AG09309 (cell line): ENCODE measurements around the gene TSN.
"Not testable (repeated sequence)": the region's sequence is repeated elsewhere in the genome, so short reads cannot be mapped to it uniquely, and the experiment has no call there.

Experiments
- DNase-seq: peaks from one replicate; pipeline ENCODE4 v3.0.0-alpha.2; 2010; ENCODE audit warnings: low read depth
- H3K4me3 ChIP-seq: 2 replicates; pipeline ENCODE4 v1.5.1; 2011; ENCODE audit warnings: mild to moderate bottlenecking, low read depth, low read length, moderate library complexity; ENCODE audit not compliant: control insufficient read depth
- TF ChIP-seq, protein P1 (sequence below): IDR thresholded peaks from 2 replicates; pipeline ENCODE4 v1.5.1; 2011; ENCODE audit warnings: mild to moderate bottlenecking, low read depth, low read length, inconsistent platforms; ENCODE audit not compliant: insufficient read depth, control insufficient read depth; ENCODE audit errors: missing control alignments

TSN gene

DNA sequence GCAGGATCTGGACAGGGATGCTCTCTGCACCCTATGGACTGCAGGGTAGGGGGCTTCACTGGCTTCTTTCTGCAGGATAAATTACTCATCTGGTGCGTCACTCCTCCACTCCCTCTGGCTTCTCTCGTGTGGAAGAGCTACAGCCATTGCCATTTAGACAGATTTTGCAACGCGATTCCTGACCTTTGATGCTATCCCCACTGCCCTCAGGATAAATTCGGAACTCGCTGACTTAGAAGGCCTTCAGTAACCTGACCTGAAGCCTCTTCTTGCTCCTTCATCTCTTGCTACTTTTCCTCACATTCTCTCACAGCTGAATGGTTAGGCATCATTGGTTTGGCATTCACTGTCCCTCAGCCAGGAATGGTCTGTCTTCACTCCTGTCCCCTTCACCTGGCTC, 24.1 kb upstream of the TSN start:
- no peak overlapping the region for H3K4me3 ChIP-seq
- no peak for DNase-seq
- TF ChIP-seq, protein P1, sequence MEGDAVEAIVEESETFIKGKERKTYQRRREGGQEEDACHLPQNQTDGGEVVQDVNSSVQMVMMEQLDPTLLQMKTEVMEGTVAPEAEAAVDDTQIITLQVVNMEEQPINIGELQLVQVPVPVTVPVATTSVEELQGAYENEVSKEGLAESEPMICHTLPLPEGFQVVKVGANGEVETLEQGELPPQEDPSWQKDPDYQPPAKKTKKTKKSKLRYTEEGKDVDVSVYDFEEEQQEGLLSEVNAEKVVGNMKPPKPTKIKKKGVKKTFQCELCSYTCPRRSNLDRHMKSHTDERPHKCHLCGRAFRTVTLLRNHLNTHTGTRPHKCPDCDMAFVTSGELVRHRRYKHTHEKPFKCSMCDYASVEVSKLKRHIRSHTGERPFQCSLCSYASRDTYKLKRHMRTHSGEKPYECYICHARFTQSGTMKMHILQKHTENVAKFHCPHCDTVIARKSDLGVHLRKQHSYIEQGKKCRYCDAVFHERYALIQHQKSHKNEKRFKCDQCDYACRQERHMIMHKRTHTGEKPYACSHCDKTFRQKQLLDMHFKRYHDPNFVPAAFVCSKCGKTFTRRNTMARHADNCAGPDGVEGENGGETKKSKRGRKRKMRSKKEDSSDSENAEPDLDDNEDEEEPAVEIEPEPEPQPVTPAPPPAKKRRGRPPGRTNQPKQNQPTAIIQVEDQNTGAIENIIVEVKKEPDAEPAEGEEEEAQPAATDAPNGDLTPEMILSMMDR: no peak

GRCh38 chr2:121734544-121734943, 20.9 kb upstream of the TSN start:
- H3K4me3 ChIP-seq, DNase-seq: not testable (repeated sequence)

DNA sequence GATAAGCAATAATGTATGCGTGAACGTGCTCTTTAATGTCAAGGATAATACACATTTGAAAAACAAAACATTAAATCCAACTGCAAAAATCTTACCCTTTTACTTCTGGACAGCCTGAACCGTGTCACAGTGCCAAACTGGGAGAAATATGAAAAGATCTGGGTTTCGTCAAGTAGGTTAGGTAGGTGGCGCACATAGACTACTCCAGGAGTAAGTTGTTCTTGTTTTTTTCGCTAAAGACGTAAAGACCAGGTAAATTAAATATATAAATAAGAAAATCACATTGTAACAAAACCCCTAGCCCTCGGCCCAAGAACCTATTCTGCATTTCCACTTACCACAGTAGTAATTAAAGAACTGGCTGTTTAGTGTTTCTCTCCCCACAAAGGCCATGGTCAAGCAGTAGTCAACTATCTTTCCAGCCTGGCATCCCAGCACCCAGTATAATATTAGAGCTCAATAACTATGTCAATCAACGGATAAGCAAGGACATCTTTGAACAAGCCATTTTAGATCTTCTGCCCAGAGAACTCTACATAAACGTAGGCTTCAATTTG, 19.9 kb upstream of the TSN start:
- no peak for DNase-seq
- TF ChIP-seq, protein P1: no peak

DNA sequence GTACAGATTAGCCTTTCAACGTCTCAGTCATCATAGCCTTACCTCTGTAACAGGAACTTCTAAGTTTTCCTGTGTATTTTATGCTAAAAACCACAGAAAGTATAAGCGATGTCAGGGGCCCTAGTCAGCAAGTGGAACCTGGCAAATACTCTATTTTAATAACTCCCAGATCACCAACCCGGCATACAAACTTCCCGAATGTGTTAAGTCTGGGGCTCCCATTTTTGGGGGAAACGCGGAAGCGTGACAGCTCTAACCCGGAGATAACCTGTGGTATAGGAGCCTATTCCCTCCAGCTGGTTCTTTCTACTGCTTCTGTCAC, 19.4 kb upstream of the TSN start:
- TF ChIP-seq, protein P1: no peak
- no peak for DNase-seq
- H3K4me3 ChIP-seq: peak overlapping the region; percentile 61

More for the DNA sequence above, 19.9 kb upstream of the TSN start:
- H3K4me3 ChIP-seq: peak overlapping the region; percentile 61

- TF ChIP-seq, protein P1: no peak
- peak; percentile 83 for DNase-seq
- H3K4me3 ChIP-seq: peak within 1 kb of the TSS; percentile 61
These were observed 18.8 kb upstream of the TSN start, which contains the start of gene NIFK for GRCh38 chr2:121736462-121737336. Gene NIFK (minus strand): TSS chr2:121736875. CDS start chr2:121736850, 25 bp downstream.

GRCh38 chr2:121740973-121741372, 14.5 kb upstream of the TSN start:
- DNase-seq: no peak
- TF ChIP-seq, protein P1: no peak
- no peak overlapping the region for H3K4me3 ChIP-seq

DNA sequence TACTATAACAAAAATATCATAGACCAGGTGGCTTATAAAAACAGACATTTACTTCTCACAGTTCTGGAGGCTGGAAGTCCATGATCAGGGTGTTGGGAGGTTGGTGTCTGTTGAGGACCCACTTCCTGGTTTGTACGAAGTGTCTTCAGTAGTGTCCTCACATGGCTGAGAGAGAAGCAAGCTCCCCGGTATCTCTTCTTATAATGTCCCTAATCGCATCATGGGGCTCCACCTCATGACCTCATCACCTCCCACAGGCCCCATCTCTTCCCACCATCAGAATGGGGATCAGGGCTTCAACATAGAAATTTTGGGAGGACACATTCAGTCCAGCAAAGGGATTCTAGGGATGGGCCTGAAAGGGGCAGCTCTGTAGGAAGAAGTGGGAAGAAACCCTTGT, 14.0 kb upstream of the TSN start:
- TF ChIP-seq, protein P1: no peak
- H3K4me3 ChIP-seq: no peak overlapping the region
- DNase-seq: no peak
